Measurements from ENCODE around the gene NAV3.

The NAV3 gene

DNA sequence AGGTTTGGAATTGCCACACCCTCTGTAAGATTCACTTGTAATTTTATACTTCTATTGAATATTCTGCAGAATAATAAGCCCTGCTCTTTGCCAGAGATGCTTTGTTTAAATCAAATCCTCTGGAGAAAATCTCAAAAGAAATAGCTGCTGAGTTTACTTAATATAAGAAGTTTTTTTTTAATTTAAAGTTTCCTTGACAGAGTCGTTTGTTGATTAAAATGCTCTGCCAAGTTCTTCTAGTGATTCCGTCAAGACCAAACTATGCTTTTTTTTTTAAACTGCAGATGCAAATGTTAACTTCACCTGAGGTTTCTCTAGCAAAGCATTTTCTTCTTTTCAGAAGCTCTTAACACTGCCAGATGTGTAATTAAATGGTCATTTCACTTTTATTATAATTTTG, 13.4 kb upstream of the NAV3 start:
- no peak for DNase-seq (ENCODE audit: extremely low spot score)
- TF ChIP-seq ARNT (IDR thresholded peaks at IDR 0.05) (no peak), FOXK2 (IDR thresholded peaks at IDR 0.05) (no peak), BHLHE40 (IDR thresholded peaks at IDR 0.05; ENCODE audit: borderline replicate concordance) (no peak), FOXM1 (IDR thresholded peaks at IDR 0.05; ENCODE audit: borderline replicate concordance) (no peak), FOXA1 (IDR thresholded peaks at IDR 0.05) (no peak), LEF1 (IDR thresholded peaks at IDR 0.05; ENCODE audit: borderline replicate concordance) (no peak), L3MBTL2 (conservative IDR thresholded peaks at IDR 0.05) (no peak), TARDBP (IDR thresholded peaks at IDR 0.05) (no peak), NFRKB (IDR thresholded peaks at IDR 0.05) (no peak), CTBP1 (IDR thresholded peaks at IDR 0.05; ENCODE audit: borderline replicate concordance) (no peak), HDGF (IDR thresholded peaks at IDR 0.05; ENCODE audit: borderline replicate concordance) (no peak), ZNF384 (IDR thresholded peaks at IDR 0.05) (no peak), SUZ12 (IDR thresholded peaks at IDR 0.05) (no peak), ELF4 (IDR thresholded peaks at IDR 0.05) (no peak), SP1 (IDR thresholded peaks at IDR 0.05) (no peak)
- TF ChIP-seq, protein P1, sequence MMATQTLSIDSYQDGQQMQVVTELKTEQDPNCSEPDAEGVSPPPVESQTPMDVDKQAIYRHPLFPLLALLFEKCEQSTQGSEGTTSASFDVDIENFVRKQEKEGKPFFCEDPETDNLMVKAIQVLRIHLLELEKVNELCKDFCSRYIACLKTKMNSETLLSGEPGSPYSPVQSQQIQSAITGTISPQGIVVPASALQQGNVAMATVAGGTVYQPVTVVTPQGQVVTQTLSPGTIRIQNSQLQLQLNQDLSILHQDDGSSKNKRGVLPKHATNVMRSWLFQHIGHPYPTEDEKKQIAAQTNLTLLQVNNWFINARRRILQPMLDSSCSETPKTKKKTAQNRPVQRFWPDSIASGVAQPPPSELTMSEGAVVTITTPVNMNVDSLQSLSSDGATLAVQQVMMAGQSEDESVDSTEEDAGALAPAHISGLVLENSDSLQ (IDR thresholded peaks at IDR 0.05), result no peak
- ChIA-PET POLR2A (no interaction called here), CTCF (no interaction called here)

- ChIA-PET CTCF (no interaction called here), POLR2A (no interaction called here)
Measured at GRCh38 chr12:77818351-77818750, 12.3 kb upstream of the NAV3 start.

GRCh38 chr12:77821699-77822203, 8.9 kb upstream of the NAV3 start:
- TF ChIP-seq FOXK2 (IDR thresholded peaks at IDR 0.05) (no peak), ARNT (IDR thresholded peaks at IDR 0.05) (no peak), ZNF384 (IDR thresholded peaks at IDR 0.05) (no peak), FOXM1 (IDR thresholded peaks at IDR 0.05; ENCODE audit: borderline replicate concordance) (no peak), TARDBP (IDR thresholded peaks at IDR 0.05) (no peak), BHLHE40 (IDR thresholded peaks at IDR 0.05; ENCODE audit: borderline replicate concordance) (no peak), NFRKB (IDR thresholded peaks at IDR 0.05) (no peak), ELF4 (IDR thresholded peaks at IDR 0.05) (no peak), LEF1 (IDR thresholded peaks at IDR 0.05; ENCODE audit: borderline replicate concordance) (no peak), CTBP1 (IDR thresholded peaks at IDR 0.05; ENCODE audit: borderline replicate concordance) (no peak), HDGF (IDR thresholded peaks at IDR 0.05; ENCODE audit: borderline replicate concordance) (no peak), L3MBTL2 (conservative IDR thresholded peaks at IDR 0.05) (no peak), FOXA1 (IDR thresholded peaks at IDR 0.05) (no peak), SUZ12 (IDR thresholded peaks at IDR 0.05) (no peak), SP1 (IDR thresholded peaks at IDR 0.05) (no peak)
- TF ChIP-seq, protein P1 (IDR thresholded peaks at IDR 0.05), result no peak
- ChIA-PET POLR2A (no interaction called here), CTCF (no interaction called here)
- no peak for DNase-seq (ENCODE audit: extremely low spot score)

More at GRCh38 chr12:77818351-77818750, 12.3 kb upstream of the NAV3 start:
- no peak for DNase-seq (ENCODE audit: extremely low spot score)
- TF ChIP-seq SP1 (IDR thresholded peaks at IDR 0.05) (no peak), CTBP1 (IDR thresholded peaks at IDR 0.05; ENCODE audit: borderline replicate concordance) (no peak), ELF4 (IDR thresholded peaks at IDR 0.05) (no peak), HDGF (IDR thresholded peaks at IDR 0.05; ENCODE audit: borderline replicate concordance) (no peak), FOXA1 (IDR thresholded peaks at IDR 0.05) (no peak), NFRKB (IDR thresholded peaks at IDR 0.05) (no peak), SUZ12 (IDR thresholded peaks at IDR 0.05) (no peak), FOXM1 (IDR thresholded peaks at IDR 0.05; ENCODE audit: borderline replicate concordance) (no peak), LEF1 (IDR thresholded peaks at IDR 0.05; ENCODE audit: borderline replicate concordance) (no peak), L3MBTL2 (conservative IDR thresholded peaks at IDR 0.05) (no peak), ARNT (IDR thresholded peaks at IDR 0.05) (no peak), ZNF384 (IDR thresholded peaks at IDR 0.05) (no peak), BHLHE40 (IDR thresholded peaks at IDR 0.05; ENCODE audit: borderline replicate concordance) (no peak), FOXK2 (IDR thresholded peaks at IDR 0.05) (no peak), TARDBP (IDR thresholded peaks at IDR 0.05) (no peak)
- TF ChIP-seq, protein P1 (IDR thresholded peaks at IDR 0.05), result no peak

GRCh38 chr12:77833329-77833728, 2.6 kb downstream of the NAV3 start:
- no peak for DNase-seq (ENCODE audit: extremely low spot score)
- CTCF ChIA-PET, result no interaction called here
- POLR2A ChIA-PET, result no interaction called here
- TF ChIP-seq TARDBP (IDR thresholded peaks at IDR 0.05) (no peak), CTBP1 (IDR thresholded peaks at IDR 0.05; ENCODE audit: borderline replicate concordance) (no peak), SP1 (IDR thresholded peaks at IDR 0.05) (no peak), ZNF384 (IDR thresholded peaks at IDR 0.05) (no peak), ARNT (IDR thresholded peaks at IDR 0.05) (no peak), FOXA1 (IDR thresholded peaks at IDR 0.05) (no peak), ELF4 (IDR thresholded peaks at IDR 0.05) (no peak), LEF1 (IDR thresholded peaks at IDR 0.05; ENCODE audit: borderline replicate concordance) (no peak), FOXK2 (IDR thresholded peaks at IDR 0.05) (no peak), L3MBTL2 (conservative IDR thresholded peaks at IDR 0.05) (no peak), FOXM1 (IDR thresholded peaks at IDR 0.05; ENCODE audit: borderline replicate concordance) (no peak), NFRKB (IDR thresholded peaks at IDR 0.05) (no peak), BHLHE40 (IDR thresholded peaks at IDR 0.05; ENCODE audit: borderline replicate concordance) (no peak), HDGF (IDR thresholded peaks at IDR 0.05; ENCODE audit: borderline replicate concordance) (no peak), SUZ12 (IDR thresholded peaks at IDR 0.05) (no peak)
- TF ChIP-seq, protein P1 (IDR thresholded peaks at IDR 0.05), result no peak

DNA sequence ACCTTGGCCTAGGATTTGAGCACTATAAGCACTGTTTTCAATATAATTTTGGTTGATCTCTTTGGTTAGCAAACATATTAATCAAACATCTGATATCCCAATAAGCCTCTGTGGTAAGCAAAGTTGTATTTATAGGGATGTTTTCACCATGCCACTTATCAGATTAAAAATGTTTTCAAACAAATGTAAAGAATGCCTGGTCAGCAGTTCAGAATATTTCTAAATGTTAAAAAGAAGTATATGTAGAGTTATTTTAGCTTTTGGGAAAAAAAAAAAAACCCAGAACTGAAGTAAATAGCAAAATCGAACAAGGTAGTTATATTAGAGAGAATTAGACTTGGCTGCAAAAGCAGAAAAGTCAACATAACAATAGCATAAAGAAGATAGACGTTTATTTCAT, 3.9 kb downstream of the NAV3 start:
- POLR2A ChIA-PET, result no interaction called here
- DNase-seq (ENCODE audit: extremely low spot score), result no peak
- CTCF ChIA-PET, result no interaction called here
- TF ChIP-seq CTBP1 (IDR thresholded peaks at IDR 0.05; ENCODE audit: borderline replicate concordance), result no peak
- TF ChIP-seq FOXA1 (IDR thresholded peaks at IDR 0.05), result no peak
- TF ChIP-seq FOXM1 (IDR thresholded peaks at IDR 0.05; ENCODE audit: borderline replicate concordance), result no peak
- TF ChIP-seq TARDBP (IDR thresholded peaks at IDR 0.05), result no peak
- TF ChIP-seq ARNT (IDR thresholded peaks at IDR 0.05), result no peak
- no peak for TF ChIP-seq SUZ12 (IDR thresholded peaks at IDR 0.05)
- TF ChIP-seq NFRKB (IDR thresholded peaks at IDR 0.05), result no peak
- no peak for TF ChIP-seq L3MBTL2 (conservative IDR thresholded peaks at IDR 0.05)
- TF ChIP-seq HDGF (IDR thresholded peaks at IDR 0.05; ENCODE audit: borderline replicate concordance), result no peak

All from HEK293T (cell line).